Mesenchymal stem cell (in vitro differentiated cells and primary cell): ENCODE data around the gene DDX6.

Experiments
- DNase-seq: peaks from one replicate; pipeline ENCODE4 v3.0.0-alpha.2; 2013
- H2AFZ ChIP-seq: one replicate; pipeline ENCODE4 v1.6.1; 2013; ENCODE audit warnings: low read depth, mild to moderate bottlenecking, control low read depth, inconsistent platforms, low read length, moderate library complexity
- H2AK5ac ChIP-seq: 2 replicates; pipeline ENCODE4 v1.6.1; 2013; ENCODE audit warnings: low read length, moderate library complexity, mild to moderate bottlenecking, inconsistent platforms; ENCODE audit not compliant: severe bottlenecking
- H2BK120ac ChIP-seq: one replicate; pipeline ENCODE4 v1.6.1; 2013; ENCODE audit warnings: low read depth, mild to moderate bottlenecking, inconsistent platforms, low read length, moderate library complexity
- H2BK12ac ChIP-seq, 2 experiments: one replicate each; pipeline ENCODE4 v1.6.1; 2013; ENCODE audit warnings: inconsistent platforms in 2 of 2, low read length in 2 of 2, mild to moderate bottlenecking in 2 of 2, moderate library complexity in 2 of 2, control low read depth in 1 of 2
- H2BK15ac ChIP-seq: one replicate; pipeline ENCODE4 v1.6.1; 2013; ENCODE audit warnings: mild to moderate bottlenecking, low read depth, inconsistent platforms; ENCODE audit not compliant: poor library complexity, severe bottlenecking
- H2BK5ac ChIP-seq: 2 replicates; pipeline ENCODE4 v1.6.1; 2013; ENCODE audit warnings: low read depth, mild to moderate bottlenecking, low read length, control low read depth, inconsistent platforms; ENCODE audit not compliant: poor library complexity, severe bottlenecking
- H3K14ac ChIP-seq, 2 experiments: one replicate each; pipeline ENCODE4 v1.6.1; 2013; ENCODE audit warnings: inconsistent platforms in 2 of 2, low read length in 2 of 2, control low read depth in 1 of 2, mild to moderate bottlenecking in 1 of 2, moderate library complexity in 1 of 2
- H3K18ac ChIP-seq, 2 experiments: one replicate each; pipeline ENCODE4 v1.6.1; 2013; ENCODE audit warnings: inconsistent platforms in 2 of 2, low read length in 2 of 2, control low read depth in 1 of 2, low read depth in 1 of 2, mild to moderate bottlenecking in 1 of 2
- H3K23ac ChIP-seq, 2 experiments: one replicate each; pipeline ENCODE4 v1.6.1; 2013; ENCODE audit warnings: inconsistent platforms in 2 of 2, low read length in 2 of 2, mild to moderate bottlenecking in 2 of 2, moderate library complexity in 2 of 2, control low read depth in 1 of 2
- H3K27ac ChIP-seq: 2 replicates; pipeline ENCODE4 v1.5.1; 2013; ENCODE audit warnings: mild to moderate bottlenecking, moderate library complexity, low read length, control low read depth, inconsistent platforms; ENCODE audit not compliant: poor library complexity, severe bottlenecking
- H3K27me3 ChIP-seq, 2 experiments: 2 replicates each; pipeline versions ENCODE4 v1.6.1 to v1.7.0; 2013; ENCODE audit warnings: low read length in 2 of 2, mild to moderate bottlenecking in 2 of 2, moderate library complexity in 2 of 2, control low read depth in 1 of 2, inconsistent platforms in 1 of 2; ENCODE audit not compliant: control insufficient read depth in 1 of 2, insufficient read depth in 1 of 2
- H3K36me3 ChIP-seq, 2 experiments: 2 replicates each; pipeline versions ENCODE4 v1.6.1 to v1.7.0; 2013; ENCODE audit warnings: low read length in 2 of 2, control low read depth in 1 of 2, inconsistent platforms in 1 of 2, low read depth in 1 of 2, mild to moderate bottlenecking in 1 of 2; ENCODE audit not compliant: insufficient read depth in 2 of 2, control insufficient read depth in 1 of 2
- H3K4ac ChIP-seq, 2 experiments: one replicate each; pipeline ENCODE4 v1.6.1; 2013; ENCODE audit warnings: inconsistent platforms in 2 of 2, low read length in 2 of 2, mild to moderate bottlenecking in 2 of 2, moderate library complexity in 2 of 2, control low read depth in 1 of 2, low read depth in 1 of 2
- H3K4me1 ChIP-seq: 2 replicates; pipeline ENCODE4 v1.6.1; 2013; ENCODE audit warnings: low read depth, low read length, control low read depth; ENCODE audit not compliant: control insufficient read depth, insufficient read depth
- H3K4me2 ChIP-seq: 2 replicates; pipeline ENCODE4 v1.6.1; 2013; ENCODE audit warnings: low read length, mild to moderate bottlenecking, inconsistent platforms; ENCODE audit not compliant: poor library complexity, severe bottlenecking
- H3K4me3 ChIP-seq, 2 experiments: 2 replicates each; pipeline versions ENCODE4 v1.5.1 to v1.7.0; 2013; ENCODE audit warnings: low read length in 2 of 2, mild to moderate bottlenecking in 2 of 2, control low read depth in 1 of 2, low read depth in 1 of 2; ENCODE audit not compliant: insufficient read depth in 1 of 2
- H3K79me1 ChIP-seq: replicated peaks from 2 replicates; pipeline ENCODE4 v1.6.1; 2013; ENCODE audit warnings: mild to moderate bottlenecking, control low read depth, low read length, inconsistent platforms; ENCODE audit not compliant: poor library complexity, severe bottlenecking
- H3K9ac ChIP-seq: 2 replicates; pipeline ENCODE4 v1.7.0; 2013; ENCODE audit warnings: mild to moderate bottlenecking, low read length, moderate library complexity
- H3K9me3 ChIP-seq: 2 replicates; pipeline ENCODE4 v1.7.0; 2013; ENCODE audit warnings: mild to moderate bottlenecking, low read length; ENCODE audit not compliant: control insufficient read depth
- H4K8ac ChIP-seq: one replicate; pipeline ENCODE4 v1.6.1; 2013; ENCODE audit warnings: inconsistent platforms, mild to moderate bottlenecking, low read length, moderate library complexity
- H4K91ac ChIP-seq: one replicate; pipeline ENCODE4 v1.6.1; 2013; ENCODE audit warnings: mild to moderate bottlenecking, low read length, inconsistent platforms
- WGBS: methylation state at CpG from one replicate; pipeline ENCODE4 v1.1.7; 2013; ENCODE audit warnings: mixed read lengths; 5-methylcytosine and 5-hydroxymethylcytosine counted together

Gene DDX6

DNA sequence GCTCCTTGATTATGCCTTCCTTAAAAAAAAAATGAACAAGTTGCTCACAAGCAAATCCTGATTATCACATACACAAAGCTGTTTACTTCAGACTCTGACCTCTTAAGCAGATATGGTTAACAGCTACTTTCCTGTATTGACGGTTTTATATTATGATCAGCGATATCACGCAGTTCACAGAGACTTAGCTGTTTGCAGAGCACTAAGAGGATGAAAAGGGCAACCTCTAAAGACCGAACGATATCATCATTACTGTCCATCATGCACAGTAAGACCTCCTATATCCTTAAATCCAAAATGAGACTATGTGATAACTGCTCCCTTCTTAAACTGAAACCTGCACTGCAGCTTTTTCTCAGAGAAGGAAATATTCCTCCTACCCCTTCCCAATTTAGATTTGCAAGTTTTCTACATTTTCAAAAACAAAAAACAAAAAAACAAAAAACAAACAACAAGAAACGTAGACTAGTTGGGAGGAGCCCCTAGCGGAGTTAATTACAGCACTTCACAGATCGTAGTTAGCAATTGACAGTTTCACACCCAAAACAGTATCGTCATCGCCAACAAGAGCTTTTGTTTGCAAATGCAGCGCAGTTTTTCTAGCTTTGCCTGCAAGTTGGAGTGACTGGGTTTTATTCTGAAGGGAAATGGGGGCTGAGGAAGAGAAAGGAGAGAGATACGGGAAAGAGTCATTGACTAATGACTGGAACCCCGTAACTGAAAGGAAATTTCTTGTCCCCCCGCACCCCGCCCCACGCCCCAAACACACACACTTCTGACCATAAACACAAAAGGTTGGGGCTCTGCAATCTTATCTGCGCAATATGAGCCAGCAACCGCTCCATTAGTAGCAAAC, 1.2 kb downstream of the DDX6 start:
- peaks cover 11% of the 10 kb centered on the region for H3K4me1 ChIP-seq
- peak overlapping the region in 1 of 2 experiments; percentile 62 for H3K14ac ChIP-seq
- H3K23ac ChIP-seq: no peak overlapping the region
- H3K4me2 ChIP-seq: peak overlapping the region; percentile 90
- no peak overlapping the region for H2AFZ ChIP-seq
- peak overlapping the region; percentile 100 for H3K9ac ChIP-seq
- no peaks in the 10 kb centered on the region for H3K9me3 ChIP-seq
- peak overlapping the region; percentile 96 for H2BK5ac ChIP-seq
- H3K18ac ChIP-seq: peak overlapping the region; percentile 71 to 99
- 10% methylated on average over 17 of the region's 18 CpGs for WGBS
- H4K91ac ChIP-seq: no peak overlapping the region
- H3K79me1 ChIP-seq: peaks cover 4% of the 10 kb centered on the region
- peak overlapping the region; percentile 96 for H3K27ac ChIP-seq
- no peak overlapping the region for H2BK15ac ChIP-seq
- H2BK12ac ChIP-seq: no peak overlapping the region
- no peaks in the 10 kb centered on the region for H3K27me3 ChIP-seq
- peak overlapping the region; percentile 85 to 91 for H3K4me3 ChIP-seq
- H3K36me3 ChIP-seq: peaks cover 2 to 13% of the 10 kb centered on the region in 2 experiments
- H3K4ac ChIP-seq: peak overlapping the region in 1 of 2 experiments; percentile 100
- peak; percentile 43 for DNase-seq
- H4K8ac ChIP-seq: no peak overlapping the region
- H2AK5ac ChIP-seq: peak overlapping the region; percentile 100
- peak overlapping the region; percentile 96 for H2BK120ac ChIP-seq

DNA sequence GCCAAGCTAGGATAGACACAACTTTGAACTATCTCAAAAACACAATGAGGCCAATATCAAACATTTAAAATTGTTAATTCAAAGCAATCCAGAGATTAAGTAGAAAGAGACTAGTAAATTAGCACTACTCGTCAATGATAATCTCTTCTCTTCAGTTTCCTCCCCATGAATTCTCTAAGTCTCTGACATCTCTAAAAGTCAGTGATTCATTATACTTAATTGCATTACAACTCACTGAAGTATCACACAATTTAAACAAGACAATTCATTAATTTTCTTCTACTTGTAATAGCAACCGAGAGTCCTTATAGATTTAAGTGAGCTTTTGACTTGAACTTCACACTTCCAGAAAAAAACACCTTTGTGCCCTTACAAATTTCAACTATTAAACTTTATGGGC, 4.3 kb downstream of the DDX6 start:
- Histone ChIP-seq H3K9me3 (no peaks in the 10 kb centered on the region), H3K4me2 (no peak overlapping the region), H2BK12ac (no peak overlapping the region), H2BK120ac (no peak overlapping the region), H3K14ac (no peak overlapping the region), H2AK5ac (no peak overlapping the region), H3K36me3 (peaks cover 20 to 39% of the 10 kb centered on the region in 2 experiments), H3K4me3 (no peak overlapping the region), H3K18ac (no peak overlapping the region), H2AFZ (no peak overlapping the region), H2BK5ac (no peak overlapping the region), H3K9ac (peak overlapping the region; percentile 50), H3K27me3 (no peaks in the 10 kb centered on the region), H3K23ac (no peak overlapping the region), H3K4me1 (peaks cover 9% of the 10 kb centered on the region), H3K27ac (no peak overlapping the region), H4K91ac (no peak overlapping the region), H3K4ac (no peak overlapping the region), H3K79me1 (no peaks in the 10 kb centered on the region), H2BK15ac (no peak overlapping the region), H4K8ac (no peak overlapping the region)
- 88% methylated on average over 2 of the region's 2 CpGs for WGBS
- no peak for DNase-seq

DNA sequence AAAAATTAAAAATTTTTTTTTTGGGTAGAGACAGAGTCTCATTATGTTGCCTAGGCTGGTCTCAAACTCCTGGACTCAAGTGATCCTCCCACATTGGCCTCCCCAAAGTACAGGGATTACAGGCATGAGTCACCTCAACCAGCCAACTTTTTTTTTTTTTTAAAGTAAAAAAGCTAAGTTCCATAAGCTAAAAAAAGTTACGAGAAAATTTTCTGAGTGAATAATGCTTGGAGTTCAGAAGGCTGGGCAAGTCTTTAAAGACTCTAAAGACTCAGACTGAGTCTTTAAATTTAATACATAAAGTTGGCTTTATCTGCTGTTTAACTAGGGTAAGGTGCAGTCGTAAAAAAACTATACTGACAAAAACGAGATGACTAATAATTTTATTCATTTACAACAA, 5.6 kb downstream of the DDX6 start:
- Histone ChIP-seq H4K8ac (no peak overlapping the region), H3K18ac (no peak overlapping the region), H2BK120ac (no peak overlapping the region), H3K4ac (no peak overlapping the region), H3K4me3 (no peak overlapping the region), H3K23ac (no peak overlapping the region), H4K91ac (no peak overlapping the region), H3K27me3 (no peaks in the 10 kb centered on the region), H2AFZ (no peak overlapping the region), H3K4me1 (peaks cover 9% of the 10 kb centered on the region), H3K4me2 (no peak overlapping the region), H3K9ac (peak overlapping the region; percentile 50), H2BK12ac (no peak overlapping the region), H3K27ac (no peak overlapping the region), H2BK5ac (no peak overlapping the region), H3K9me3 (no peaks in the 10 kb centered on the region), H2AK5ac (no peak overlapping the region), H3K79me1 (no peaks in the 10 kb centered on the region), H2BK15ac (no peak overlapping the region), H3K14ac (no peak overlapping the region), H3K36me3 (peaks cover 23 to 51% of the 10 kb centered on the region in 2 experiments)
- peak; percentile 32 for DNase-seq
- WGBS: 83% methylated on average over 1 of the region's 3 CpGs

DNA sequence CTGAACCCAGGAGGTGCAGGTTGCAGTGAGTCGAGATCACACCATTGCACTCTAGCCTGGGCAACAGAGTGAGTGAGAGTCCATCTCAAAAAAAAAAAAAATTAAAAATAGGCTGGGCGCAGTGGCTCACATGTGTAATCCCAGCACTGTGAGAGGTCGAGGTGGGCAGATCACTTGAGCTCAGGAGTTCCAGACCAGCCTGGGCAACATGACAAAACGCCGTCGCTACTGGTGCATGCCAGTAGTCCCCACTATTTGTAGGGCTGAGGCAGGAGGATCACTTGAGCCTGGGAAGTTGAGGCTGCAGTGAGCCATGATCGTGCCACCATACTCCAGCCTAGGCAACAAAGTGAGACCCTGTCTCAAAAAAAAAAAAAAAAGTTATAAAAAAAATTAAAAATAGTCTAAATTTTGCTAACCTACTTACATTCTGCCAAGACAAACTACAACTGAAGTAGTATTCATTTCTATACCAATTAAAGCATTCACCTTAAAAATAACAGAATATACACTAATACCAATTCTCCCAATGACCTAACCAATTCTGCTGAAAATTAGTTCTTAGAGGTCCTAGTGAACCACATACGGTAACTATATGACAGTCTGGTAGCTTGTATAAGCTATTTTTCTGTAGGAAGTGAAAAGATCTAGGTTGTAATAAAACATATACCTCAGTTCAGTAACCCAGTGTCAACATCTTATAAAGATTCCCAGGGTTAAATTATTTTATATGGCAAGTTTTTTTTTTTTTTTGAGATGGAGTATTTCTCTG, 7.1 kb downstream of the DDX6 start:
- Histone ChIP-seq H2AK5ac (no peak overlapping the region), H3K27me3 (no peaks in the 10 kb centered on the region), H2AFZ (no peak overlapping the region), H2BK15ac (no peak overlapping the region), H2BK12ac (no peak overlapping the region), H3K36me3 (peaks cover 31 to 66% of the 10 kb centered on the region in 2 experiments), H2BK120ac (no peak overlapping the region), H3K9me3 (no peaks in the 10 kb centered on the region), H4K8ac (no peak overlapping the region), H3K4ac (no peak overlapping the region), H2BK5ac (no peak overlapping the region), H3K4me2 (no peak overlapping the region), H3K14ac (no peak overlapping the region), H3K18ac (no peak overlapping the region), H4K91ac (no peak overlapping the region), H3K9ac (no peak overlapping the region), H3K27ac (no peak overlapping the region), H3K4me1 (peaks cover 9% of the 10 kb centered on the region), H3K23ac (no peak overlapping the region), H3K79me1 (no peaks in the 10 kb centered on the region), H3K4me3 (no peak overlapping the region)
- DNase-seq: no peak
- WGBS: 95% methylated on average over 3 of the region's 8 CpGs
